GM19395 (cell line): Measurements from ENCODE around the gene ITGA8.

Experiments used
- ATAC-seq: cut with Tn5 transposase; IDR thresholded peaks from one replicate; pipeline ENCODE4 v1.9.1; 2021; ENCODE audit warnings: mild to moderate bottlenecking, moderate library complexity; ENCODE audit not compliant: unreplicated experiment

The ITGA8 gene

DNA sequence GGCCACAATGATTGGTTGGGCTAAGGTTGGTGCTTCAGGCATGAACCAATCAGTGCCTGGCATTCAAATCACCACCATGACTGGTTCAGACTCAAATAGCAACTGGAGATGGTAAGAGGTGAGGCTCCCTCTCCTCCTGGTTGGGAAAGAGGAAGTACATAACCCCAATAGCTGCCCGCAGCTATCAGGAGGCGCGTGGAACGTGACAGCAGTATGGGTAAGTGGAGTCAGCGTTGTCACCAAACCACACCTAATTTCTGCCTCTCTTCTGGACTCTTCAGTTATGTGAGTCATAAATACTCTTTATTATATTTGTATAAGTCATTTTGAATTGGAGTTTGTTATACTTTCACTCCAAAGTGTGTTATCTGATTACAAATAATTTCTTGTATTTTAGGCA is 17.9 kb upstream of the ITGA8 start:
- ATAC-seq: no peak

DNA sequence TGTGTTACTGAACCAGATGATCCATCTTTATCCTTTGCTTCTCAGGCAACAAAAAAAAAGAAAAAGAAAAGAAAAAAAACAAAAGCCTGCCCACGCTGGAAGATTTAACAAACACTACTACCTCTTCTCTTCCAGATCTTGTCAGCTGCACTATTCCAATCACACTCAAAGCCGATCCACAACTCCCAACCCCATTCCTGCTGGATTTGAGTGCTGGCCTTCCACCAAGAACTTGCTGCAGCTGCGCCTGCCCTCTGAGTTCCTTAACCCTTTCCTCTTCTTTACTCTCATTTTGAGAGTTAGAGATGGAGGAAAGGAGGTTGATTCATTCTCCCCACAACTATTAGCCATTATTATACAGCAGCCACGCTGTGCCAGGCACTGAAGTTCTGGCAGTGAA is 16.0 kb upstream of the ITGA8 start:
- ATAC-seq: no peak

DNA sequence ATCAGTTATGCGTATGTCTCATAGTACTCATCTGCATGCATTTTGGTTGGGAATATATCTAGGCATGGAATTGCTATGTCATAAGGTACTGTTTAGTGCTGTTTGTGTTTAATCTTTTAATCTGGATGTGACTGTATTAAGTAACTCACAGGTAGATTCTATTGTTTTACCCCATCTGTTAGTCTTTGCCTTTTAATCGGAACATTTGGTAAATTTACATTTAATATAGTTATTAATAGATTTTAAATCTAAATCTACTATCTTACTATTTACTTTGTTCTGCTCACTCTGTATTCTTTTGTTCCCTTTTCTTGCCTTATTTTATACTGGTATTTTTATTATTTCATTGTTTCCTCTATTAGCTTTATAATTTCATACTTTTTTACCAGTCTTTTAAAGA is 10.6 kb upstream of the ITGA8 start:
- ATAC-seq: no peak

DNA sequence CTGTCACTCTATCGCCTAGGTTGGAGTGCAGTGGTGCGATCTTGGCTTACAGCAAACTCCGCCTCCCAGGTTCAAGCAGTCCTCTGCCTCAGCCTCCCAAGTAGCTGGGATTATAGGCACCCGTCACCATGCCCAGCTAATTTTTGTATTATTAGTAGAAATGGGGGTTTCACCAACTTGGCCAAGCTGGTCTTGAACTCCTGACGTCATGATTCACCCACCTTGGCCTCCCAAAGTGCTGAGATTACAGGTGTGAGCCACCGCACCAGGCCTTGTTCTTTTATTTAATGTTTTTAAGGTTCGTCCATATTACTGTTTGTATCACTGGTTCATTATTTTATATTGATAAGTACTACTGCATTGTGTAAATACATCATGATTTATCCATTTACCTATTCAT is 10.2 kb upstream of the ITGA8 start:
- no peak for ATAC-seq

DNA sequence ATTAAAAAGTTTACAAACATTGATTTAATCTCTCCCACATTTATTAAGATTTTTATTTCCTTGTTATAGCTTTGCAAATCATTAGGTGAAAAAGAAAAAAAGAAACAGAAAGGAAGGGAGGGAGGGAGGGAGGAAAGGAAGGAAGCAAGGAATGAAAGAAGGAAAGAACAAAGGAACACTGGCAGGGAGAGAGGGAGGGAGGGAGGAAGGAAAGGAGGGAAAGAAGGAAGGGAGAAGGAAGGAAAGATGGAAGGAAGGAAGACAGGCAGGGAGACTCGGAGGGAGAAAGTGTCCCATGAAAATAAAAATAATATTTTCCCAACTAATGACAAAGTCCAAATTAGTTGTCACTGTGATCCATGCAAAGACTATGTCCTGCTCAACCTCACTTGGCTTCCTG is 6.3 kb upstream of the ITGA8 start:
- no peak for ATAC-seq

DNA sequence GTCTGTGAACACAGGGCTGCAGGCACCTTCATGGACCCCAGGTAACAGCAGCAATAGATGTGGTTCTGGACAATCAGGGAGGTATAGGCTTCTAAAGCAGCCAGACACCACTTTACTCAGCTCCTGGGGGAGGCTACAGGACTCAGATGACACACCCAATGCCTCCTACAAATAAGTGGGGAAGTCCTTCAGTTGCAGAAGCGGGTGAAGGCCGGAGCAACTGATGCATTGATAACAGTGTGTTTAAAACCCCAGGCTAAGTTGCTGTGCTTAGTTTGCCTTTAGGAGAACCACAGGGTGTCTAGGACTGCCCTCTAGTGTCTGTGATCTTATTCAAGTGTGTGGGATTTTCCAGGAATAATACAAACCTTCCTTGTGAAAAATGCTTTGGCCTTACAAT is 5.9 kb upstream of the ITGA8 start:
- ATAC-seq: no peak

DNA sequence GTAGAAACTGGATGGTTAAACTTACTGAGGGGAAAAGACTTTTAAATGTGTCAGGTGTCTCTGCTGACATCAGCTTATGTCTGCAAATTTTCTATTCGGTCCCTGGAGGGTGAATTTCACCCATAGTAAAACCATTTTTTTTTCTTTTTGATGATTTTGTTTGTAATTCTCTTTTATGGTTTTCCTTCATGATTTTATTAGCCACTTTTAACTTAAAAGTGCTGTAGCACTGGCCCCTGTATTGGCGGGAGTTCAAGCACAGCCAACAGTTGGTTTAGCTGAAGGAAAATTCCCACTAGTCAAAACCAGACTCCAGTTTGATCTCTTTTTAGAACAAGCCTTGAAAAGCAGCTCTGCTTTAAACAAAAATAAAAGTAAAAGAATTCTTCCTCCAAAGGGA is 5.0 kb upstream of the ITGA8 start:
- ATAC-seq: no peak

DNA sequence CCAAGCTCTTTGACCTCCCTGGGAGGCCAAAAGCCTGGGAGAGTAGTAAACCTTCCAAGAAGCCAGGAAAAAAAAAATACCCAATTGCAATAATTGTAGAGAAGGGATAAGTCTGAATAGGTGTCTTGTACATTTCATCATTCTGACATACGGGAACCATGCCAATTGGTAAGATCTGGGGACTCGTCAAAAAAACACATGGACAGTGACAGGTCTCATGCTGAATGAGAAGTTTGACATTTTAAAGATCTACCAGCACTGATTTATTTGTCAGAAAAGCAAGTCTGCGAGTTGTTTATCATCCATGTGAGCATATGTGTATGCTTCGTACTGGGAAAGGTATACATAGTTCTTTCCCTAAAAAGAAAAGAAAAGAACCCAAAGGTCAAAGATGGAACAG is 4.1 kb upstream of the ITGA8 start:
- no peak for ATAC-seq

DNA sequence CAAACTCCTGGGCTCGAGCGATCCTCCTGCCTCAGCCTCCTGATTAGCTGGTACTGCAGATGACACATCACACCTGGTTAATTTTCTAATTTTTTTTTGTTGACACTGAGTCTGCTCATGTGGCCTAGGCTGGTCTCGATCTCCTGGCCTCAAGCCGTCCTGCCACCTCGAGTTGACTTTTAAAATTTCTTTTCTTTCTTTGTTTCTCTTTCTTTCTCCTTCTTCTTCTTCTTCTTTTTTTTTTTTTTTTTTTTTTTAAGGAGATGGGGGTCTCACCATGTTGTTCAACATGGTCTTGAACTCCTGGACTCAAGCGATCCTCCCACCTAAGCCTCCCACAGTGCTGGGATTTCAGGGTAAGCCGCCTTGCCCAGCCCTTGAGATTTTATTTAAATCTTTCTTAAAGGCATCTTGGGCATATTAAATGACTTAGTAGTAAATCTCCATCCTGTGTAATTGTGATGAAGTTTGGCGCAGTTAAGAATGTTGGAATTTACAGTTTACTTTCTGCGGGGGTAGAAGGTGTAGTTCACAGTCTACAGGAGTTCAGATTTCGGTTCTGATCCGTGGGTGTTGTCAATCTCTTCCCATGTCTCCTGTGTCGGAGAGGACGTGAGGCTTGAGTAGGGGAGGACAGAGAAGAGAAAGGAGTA is 1.0 kb upstream of the ITGA8 start:
- ATAC-seq: no peak

DNA sequence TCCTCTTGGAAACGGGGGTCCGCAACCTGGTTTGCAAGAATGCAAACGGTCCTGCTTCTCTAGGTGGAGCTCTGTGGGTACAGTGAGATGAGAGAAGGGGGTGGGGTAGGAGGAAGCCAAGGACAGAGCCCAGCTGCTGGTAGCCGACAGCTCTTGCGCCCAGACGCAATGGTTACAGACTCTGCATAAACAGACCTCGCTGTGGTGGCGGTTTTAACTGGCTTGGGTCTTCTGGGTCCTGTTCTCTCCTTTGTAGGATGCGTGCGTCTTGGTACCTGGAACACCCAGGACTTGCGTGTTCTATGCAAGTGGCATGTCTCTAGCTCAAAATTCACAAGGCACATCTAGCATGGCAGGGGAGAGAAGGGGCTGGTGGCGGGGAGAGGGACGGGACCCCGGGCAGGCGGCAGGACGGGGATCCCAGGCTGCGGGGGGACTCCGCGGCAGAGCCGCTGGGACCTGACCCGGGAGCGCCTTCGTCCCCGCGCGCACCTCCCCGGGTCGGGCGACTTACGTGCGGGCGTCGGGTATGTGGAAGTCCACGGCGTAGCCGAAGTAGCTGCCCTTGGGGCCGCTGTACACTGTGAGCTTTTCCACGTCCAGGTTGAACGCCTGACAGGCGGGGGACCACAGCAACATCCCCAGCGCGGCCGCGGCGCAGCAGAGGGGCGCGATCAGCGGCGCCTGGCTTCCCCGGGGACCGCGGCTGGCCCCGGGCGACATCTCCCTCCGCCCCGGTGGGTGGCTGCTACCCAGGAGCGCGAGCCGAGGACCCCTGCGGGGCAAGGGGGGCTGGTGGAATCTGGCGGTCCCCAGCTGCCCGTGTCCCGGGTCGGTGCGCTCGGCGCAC is 448 bp downstream of the ITGA8 start:
- no peak for ATAC-seq

DNA sequence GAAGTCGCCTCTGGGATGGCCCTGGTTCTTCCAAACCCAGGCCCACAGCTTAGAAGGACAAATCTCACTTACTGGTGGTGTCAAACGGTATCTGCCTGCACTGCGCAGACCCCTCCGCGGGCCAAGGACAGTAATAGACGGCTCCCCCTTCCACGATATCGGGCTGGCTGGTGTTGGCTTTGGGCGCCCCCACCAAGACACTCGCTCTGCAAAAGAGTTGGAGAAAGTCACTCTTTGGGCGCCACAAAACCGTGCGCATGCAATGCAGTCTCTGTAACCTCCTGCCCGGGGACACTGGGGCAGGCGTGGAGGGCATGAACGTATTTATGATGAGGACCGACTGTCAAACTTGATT is 1.1 kb downstream of the ITGA8 start:
- no peak for ATAC-seq

DNA sequence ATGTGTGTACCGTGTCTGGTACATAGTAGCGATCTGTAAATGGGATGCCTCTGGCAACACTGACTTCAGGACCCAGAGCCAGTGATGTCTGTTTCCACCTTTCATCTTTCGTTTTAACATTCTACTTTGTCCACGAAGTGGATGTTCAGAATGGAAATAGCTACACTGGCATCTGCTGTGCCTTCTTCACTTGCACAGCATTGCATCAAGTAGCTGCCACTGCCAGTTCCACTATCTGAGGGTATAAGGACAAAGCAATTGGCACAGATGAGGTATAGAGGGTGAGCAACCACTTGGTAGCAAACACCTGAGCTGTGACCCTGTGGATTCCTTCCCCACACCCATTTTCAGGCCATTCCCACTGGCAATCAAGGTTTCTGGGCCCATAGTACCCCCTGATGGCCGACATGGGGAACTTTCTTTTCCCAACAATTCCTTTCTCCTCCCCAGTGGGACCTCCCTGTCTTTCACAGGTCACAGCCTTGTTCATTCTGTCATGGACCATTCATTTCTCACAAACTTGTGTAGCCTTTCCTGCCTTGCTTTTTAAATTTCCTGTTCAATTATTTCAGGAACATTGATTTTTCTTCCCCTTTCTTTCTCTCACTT is 4.0 kb downstream of the ITGA8 start:
- ATAC-seq: no peak

DNA sequence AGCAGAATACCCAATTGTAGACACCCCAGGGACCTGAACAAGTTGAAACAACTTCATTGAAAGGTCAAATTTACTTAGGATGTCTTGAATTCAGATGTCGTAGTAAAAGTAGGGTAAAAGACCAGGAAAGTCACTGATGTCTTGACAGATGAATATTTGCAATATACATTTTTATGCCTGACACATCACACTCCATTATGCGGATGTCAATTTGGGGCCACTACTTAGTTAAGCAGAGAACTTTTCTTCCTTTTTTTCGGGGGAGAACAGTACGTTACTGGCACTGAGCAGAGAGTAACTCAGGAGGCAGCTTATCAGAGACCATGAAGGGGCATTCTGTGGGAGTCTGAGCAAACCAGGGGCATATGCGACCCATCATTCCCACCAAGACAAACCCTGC is 4.9 kb downstream of the ITGA8 start:
- no peak for ATAC-seq

DNA sequence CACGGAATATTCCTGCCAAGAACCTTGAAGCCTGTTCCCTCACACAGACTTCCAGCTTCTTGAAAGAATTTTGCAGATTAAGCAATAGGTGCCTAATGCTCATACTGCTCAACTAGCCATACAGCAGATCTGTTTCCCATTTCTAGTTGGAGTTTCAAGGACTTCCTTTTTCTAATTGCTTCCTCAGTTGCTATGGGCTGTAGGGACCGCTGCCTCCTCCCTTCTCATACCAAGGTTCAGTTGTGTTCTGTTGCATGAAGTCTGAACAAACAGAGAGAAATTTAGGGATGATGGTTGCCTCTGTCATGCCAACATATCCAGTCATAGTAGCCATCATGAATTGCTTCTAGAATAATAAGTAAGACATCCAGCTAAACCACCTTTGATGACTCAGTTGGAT is 6.8 kb downstream of the ITGA8 start:
- ATAC-seq: no peak

DNA sequence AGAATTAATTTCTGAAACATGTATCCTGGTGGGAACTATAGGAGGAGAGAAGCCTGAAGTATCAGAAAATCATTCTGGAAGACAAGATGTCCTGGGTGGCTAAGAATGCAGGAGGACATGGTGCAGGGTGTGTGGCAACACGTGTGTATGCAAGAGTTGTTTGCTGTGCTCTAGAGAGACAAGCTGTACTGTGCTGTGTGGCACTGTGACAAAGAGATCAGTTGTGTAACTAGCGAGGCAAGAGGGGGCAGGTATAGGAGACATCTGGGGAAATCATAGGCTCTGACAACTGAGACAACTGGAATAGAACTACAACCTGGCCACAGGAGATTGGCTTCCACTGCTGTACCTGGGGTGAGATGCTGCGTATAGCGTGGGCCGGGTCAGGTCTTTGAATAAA is 9.3 kb downstream of the ITGA8 start:
- ATAC-seq: no peak

DNA sequence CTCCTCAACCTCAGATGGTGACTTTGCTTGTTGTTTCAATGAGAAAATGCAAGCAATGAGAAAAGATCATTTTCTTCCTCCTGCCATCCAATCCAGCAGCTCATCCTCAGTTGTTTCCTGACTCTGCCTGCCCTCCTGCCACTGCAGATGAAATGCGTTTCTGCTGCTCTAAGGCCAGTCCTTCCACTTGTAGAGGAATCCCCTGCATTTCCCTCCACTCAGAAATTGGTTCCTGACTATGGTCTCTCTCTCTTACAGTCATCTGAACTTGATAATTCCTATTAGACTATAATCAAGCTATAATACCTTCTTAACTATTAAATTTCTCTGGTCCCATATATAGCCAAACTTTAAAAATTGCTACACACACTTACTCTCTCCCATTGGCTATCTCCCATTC is 14.4 kb downstream of the ITGA8 start:
- no peak for ATAC-seq

DNA sequence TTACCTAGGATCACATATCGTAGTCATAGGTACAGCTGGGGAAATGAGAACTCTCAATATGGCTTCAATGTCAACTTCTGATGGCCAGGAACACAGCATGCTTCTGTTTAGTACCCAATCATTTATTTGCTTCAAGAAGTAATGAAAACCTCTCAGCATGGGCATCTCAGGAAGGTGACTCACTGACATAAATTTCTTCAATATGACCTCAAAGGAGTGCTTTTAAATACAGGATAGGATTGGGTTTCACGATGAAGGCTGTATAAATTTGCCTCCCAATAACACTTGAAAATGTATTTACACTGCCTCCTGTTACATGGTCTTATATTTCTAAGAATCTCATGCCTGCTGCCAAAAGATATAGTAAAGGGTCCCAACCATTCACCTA is 15.1 kb downstream of the ITGA8 start:
- no peak for ATAC-seq

DNA sequence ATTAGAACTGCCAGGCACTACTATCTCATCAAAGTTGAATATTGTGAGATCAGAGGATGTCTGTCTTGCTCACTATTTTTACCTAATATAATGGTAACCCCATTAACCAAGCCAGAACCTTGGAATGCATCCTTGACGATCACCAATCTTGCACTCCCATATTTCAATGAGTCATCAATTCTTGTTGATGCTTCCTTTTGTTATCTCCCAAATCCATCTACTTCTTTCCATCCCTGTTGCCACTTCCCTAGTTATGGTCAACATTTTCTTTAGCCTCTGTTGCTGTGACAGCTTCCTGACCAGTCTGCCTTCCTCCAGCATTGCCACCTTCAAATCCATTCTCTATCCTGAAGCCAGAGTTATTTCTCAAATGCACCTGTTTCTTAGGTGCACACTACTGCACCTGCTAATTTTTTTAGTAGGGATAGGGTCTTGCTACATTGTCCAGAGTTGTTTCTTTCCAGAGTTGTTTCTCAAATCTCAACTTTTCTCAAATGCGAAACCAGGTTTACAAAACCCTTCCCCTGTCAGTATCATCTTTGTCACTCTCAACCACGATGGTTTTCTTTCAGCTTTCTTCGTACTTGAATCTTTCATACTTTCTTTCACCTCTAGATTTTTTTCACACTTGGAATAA is 15.7 kb downstream of the ITGA8 start:
- no peak for ATAC-seq

DNA sequence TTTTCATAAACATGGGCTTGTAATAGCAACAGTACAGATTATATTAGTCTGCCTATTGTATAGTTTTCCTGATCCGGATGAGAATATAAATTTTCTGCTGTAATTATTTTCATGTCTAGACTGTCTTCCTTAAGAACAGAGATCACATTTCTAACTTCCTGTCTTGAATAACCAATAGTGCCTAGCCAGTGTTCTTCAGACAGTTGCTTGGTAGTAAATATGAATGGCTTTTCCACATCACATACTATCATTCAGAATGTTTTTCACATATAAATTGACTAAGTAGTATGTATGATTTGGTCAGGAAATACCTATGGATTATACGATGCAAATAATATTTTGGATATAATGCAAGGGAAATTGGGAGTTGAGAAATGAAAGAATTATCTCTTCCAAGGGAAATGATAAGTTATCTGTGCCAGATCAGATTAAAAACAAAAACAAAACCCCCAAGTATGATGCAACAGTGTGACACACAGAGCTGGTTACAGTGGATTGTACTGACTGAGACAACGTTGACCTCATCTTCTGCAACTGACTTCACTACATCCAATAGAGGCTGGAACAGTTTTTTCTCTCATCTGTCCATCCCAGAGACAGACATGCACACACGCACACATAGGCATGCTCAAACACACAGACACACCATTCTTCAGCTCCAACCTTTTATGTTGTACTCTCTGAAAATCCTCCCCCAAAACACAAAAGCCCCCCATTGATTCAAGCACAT is 16.4 kb downstream of the ITGA8 start:
- ATAC-seq: no peak

DNA sequence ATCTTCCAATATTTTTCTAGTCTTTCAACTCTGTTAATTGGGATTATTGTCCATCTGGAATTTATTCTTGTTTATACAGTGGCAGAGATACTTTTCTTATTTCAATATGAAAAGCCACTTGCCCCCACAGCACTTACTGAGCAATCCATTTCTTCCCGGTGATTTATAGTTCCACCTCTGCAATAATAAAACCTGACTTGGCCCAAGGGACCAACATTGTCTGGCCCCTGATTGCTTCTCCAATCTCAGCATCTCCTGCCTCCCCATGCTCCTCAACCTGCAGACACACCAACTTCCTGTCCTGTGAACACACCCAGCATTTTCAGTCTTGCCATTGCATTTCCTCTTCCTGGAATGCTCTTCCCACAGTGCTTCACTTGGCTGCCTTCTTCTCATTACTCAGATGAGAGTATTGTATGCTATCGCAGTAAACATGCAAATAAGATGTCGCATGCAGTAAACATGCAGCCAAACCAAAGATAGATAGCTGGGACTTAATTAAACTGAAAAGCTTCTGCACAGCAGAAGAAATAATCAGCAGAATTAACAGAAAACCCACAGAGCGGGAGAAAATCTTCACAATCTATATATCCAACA is 19.5 kb downstream of the ITGA8 start:
- no peak for ATAC-seq

DNA sequence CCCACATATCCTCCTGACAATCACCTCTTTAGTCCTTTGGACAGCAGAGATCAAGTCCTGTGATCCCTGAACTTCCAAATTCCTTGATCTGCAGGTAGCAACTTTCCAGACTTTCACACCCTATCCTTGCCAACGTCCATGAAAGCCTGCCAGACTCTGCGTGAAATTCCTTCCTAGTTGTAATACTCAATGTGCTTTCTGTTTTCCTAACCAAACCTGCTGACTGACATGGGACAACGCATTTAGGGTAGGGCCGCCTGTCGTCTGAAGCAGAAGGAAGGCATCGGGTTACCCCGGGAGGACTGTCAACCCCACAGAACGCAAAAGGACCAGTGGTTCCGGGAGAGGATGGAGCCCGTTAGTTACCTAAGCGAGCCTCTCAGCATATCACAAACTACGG is 23.9 kb downstream of the ITGA8 start:
- ATAC-seq: no peak
